Right lung (tissue), 5 donors: Measurements from ENCODE around the gene CENPE. TPM values are rescaled to one million over a fixed set of nuclear protein-coding genes. Genes with fewer than 3 reads are reported as not detected.

Experiments used
- DNase-seq, 2 donors: peaks; one replicate each; pipeline ENCODE4 v3.0.0-alpha.2; 2013
- polyA plus RNA-seq, 5 donors: library from polyadenylated mRNA; unstranded; fragments of 120-200 nt; gene quantifications; one replicate each; pipeline versions ENCODE4 v1.2.1 to v1.2.3, GENCODE V29; 2013; ENCODE audit warnings: inconsistent platforms in 1 of 5, low replicate concordance in 1 of 5; ENCODE audit not compliant: insufficient read length in 5 of 5, insufficient read depth in 1 of 5

CENPE gene
- polyA plus RNA-seq, 5 donors, result 5.2 to 35.9 (median 13.6) TPM

DNA sequence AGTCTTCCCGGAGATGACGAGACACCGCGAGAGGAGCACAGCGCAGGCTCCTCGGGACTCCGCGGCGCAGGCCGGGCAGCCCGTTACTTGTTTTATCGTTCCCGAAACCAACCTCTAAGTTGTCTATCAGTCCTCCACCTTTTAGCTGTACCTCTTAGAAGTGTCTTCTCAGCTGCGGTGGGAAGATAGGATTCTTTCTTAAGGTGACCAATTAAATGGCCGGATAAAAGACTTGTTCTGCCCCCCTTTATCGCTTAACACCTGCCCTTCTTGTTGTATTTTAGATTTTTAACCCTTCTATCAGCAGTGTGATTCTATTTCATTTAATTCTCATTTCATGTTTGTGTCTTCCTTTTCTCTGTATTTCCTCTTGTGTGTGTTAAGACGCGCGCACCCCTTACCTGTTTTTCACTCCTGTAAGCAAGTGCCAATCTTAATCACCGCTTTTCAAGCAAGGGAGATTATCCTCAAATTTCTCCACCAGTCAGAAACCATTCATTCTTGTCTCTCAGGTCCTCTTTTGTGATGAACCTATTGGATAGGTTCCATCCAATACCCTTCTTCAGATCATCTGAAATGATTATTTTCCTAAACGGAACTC, 121.3 kb downstream of the CENPE start, which contains the start of gene SLC9B2:
Gene SLC9B2 (minus strand): TSS at position 15 of the 601 bp plus-strand sequence. CDS start 9,211 bp downstream, outside the sequence.
- peak in 1 of 2 donors; percentile 56 for DNase-seq

DNA sequence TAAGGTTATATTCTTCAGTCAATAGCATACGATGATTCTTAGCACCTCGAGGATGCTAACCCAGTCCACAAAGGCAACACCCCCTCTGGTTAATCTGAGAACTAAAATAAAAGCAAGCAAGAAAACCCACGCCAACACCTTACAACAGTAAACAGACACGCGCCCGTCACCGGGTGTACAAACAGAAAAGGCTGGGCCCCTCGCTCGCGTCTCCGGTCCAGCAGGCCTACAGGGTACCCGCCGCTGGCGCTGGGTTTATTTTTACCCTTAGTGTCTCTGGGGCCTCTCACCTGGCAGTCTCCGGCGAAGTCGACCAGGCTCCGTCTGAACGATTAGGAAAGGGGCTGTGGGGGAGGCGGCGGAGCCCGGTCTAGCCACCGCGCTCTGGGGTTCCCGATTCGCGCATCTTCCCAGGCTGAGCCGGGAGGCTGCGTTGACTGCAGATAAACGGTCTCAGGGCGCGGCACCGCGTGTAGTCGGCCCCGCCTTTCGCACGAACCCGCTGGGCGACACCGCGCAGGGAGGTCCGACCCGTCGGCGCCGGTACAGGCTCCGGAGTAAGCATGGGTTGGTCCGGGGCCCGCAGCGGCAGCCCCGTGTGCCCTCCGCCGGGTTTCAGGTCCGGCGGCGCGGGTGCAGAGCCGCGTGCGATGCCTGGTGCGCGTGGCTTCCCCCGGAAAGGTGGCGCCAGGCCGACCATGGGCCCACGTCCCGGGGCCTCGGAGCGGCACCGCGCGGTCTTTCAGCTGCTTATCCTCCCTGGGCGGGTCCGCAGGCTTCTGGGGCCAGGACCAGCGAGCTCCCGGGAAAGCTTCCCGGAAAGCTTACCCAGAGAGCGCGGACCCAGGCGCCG, 122.0 kb downstream of the CENPE start:
- peak; percentile 42 to 67 for DNase-seq

- DNase-seq, result no peak
These were observed 122.7 kb downstream of the CENPE start for GRCh38 chr4:103075435-103075893.

GRCh38 chr4:103074744-103075434, 123.3 kb downstream of the CENPE start:
- no peak for DNase-seq

GRCh38 chr4:103073792-103074438, 124.2 kb downstream of the CENPE start:
- DNase-seq, result no peak

DNA sequence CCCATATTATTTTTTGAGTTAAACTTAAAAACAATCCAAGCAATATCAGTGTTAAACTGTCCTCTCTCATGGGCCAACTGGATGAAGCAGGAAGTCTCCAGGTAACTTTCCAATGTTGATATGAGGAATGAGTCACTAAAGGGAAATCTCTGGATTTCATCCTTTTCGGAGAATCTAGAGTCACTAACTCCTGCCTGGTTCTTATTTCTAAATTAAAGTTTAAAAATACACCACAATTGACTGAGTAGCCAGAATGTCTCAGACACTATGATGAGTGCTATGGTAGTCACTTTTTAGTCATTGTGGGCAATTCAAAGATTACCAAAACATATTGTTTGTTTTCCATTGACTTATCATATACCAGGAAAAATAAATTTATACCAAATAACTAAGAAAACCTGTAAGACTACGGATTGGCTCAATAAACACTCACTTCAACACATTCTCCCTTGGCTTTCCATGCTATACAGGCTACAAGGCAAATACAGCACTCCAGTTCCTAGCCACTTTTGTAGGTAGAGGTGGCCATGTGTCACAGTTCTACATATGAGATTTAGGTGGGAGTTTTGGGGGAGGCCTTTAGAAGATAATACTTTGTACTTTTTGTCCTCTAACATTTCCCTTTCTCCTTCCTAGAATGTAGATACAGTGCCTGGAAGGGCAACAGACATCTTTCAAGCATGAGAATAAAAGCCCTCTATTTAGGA, 130.1 kb downstream of the CENPE start:
- no peak for DNase-seq

DNA sequence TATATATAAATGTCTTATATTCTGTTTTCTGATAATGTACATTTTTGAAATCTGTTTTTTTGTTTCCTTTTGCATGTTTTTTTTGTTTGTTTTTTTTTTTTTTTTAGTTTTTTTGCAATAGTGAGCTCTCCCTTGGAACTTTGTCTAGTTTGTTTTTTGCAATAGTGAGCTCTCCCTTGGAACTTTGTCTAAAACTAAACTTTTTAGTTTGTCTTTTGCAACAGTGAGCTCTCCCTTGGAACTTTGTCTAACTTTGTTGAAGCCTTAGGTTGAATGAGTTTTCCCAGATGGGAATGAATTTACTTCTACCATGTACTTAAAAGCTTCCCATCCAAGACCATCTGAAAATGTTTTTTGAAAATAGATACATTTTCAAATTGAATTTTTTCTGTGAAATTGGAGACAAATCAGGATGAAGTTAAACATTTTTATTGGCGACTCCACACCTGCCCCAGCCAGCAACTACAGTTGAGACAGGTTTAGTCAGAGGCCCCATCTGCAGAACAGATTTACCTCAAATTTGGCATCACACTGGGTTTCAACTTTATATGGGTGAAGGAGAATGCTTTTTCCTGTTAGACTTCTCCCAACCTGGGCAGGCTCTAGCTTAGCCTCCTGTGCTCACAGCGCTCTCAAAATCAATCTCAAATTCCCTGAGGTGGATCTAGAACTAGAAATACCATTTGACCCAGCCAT, 137.5 kb downstream of the CENPE start:
- DNase-seq, result no peak

Other genes with a start within 250 kb of the CENPE start
- 1 to 10 TPM; 2.4 to 4.9 (median 4.1) TPM for gene SLC9B1, start 178.6 kb downstream of the CENPE start, polyA plus RNA-seq
- 10 to 100 TPM in 1 of 5 donors, 1 to 10 TPM in 4; 5.8 to 12.1 (median 8.3) TPM for gene SLC9B2, start 121.6 kb downstream of the CENPE start, polyA plus RNA-seq
- gene BDH2, start 98.5 kb downstream of the CENPE start, polyA plus RNA-seq, result 100 to 1,000 TPM in 4 of 5 donors, 10 to 100 TPM in 1; 91.9 to 148 (median 141) TPM